Subcutaneous adipose tissue (tissue), 4 donors: ENCODE results near the gene KCND2. TPM values are rescaled to one million over a fixed set of nuclear protein-coding genes. Genes with fewer than 3 reads are reported as not detected.

Experiments used
- CTCF ChIP-seq: fragments of 450-650 bp; IDR thresholded peaks from one replicate; pipeline ENCODE4 v1.5.1; 2016; ENCODE audit warnings: low read depth, mild to moderate bottlenecking, control low read depth, antibody characterized with exemption, moderate library complexity
- total RNA-seq, 4 donors: library from RNA; depleted of rRNA; stranded (reverse); fragments of >200 nt; gene quantifications; one replicate each; pipeline ENCODE4 v1.1.0, GENCODE V29; 2016

KCND2 gene
- 1 to 10 TPM; 1.5 to 8.0 (median 1.8) TPM for total RNA-seq

- no peak for TF ChIP-seq CTCF
Observed at GRCh38 chr7:120272701-120273475, at the start of gene KCND2. TSS of gene KCND2 (plus strand) at chr7:120273175.

- no peak for TF ChIP-seq CTCF
Observed at GRCh38 chr7:120226188-120226587, 46.8 kb upstream of the KCND2 start.

GRCh38 chr7:120227255-120227654, 45.7 kb upstream of the KCND2 start:
- no peak for TF ChIP-seq CTCF

- TF ChIP-seq CTCF, result no peak
Observed at GRCh38 chr7:120229084-120229483, 43.9 kb upstream of the KCND2 start.

GRCh38 chr7:120233338-120233737, 39.6 kb upstream of the KCND2 start:
- TF ChIP-seq CTCF, result no peak

- TF ChIP-seq CTCF, result no peak
Observed at GRCh38 chr7:120241973-120242372, 31.0 kb upstream of the KCND2 start.

- no peak for TF ChIP-seq CTCF
Observed at GRCh38 chr7:120254845-120255244, 18.1 kb upstream of the KCND2 start.
